Fibroblast of skin of scalp (primary cell): ENCODE measurements around the gene HDAC6.
"Not testable (repeated sequence)": the region's sequence is repeated elsewhere in the genome, so short reads cannot be mapped to it uniquely, and the experiment has no call there.

Source experiments
- DNase-seq: peaks from one replicate; pipeline ENCODE4 v3.0.0-alpha.2; 2013

HDAC6 gene

DNA sequence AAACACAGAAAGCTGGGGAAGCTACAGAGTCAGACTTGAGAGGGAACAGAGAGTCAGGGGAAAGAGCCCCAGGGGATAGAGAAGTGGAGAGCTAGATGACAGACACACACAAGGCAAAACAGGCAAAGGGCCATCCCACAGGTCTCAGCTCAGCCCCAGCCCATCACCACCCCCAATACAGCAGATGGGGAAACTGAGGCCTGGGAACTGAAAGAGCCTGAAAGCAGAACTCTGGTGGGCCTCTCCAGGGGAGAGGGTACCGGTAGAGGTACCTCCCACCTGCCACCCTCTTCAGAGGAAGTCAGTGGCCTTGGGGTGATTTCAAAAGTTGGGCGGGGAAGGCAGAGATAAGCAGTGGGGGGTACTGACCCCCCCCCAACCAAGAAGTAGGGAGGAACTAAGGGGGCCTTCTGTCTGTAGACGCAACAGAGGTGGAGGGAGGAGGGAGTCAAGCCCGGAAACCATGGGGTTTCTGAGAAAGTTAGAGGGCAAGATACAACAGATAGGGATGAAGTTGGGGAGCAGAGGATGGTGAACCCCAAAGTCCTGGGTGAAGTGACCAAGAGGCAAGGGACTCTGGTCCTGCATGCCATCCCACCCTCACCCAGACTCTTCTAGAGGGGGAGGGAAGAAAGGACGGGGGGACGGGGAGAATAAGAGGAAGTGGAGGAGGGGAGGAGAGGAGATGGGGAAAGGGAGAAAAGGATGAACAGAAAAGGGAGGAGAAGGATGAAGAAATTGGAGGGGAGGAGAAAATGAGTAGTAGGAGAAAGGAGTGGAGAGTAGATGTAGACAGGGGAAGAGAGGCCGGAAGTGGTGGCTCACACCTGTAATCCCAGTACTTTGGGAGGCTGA lies 12.3 kb upstream of the HDAC6 start:
- DNase-seq: no peak

DNA sequence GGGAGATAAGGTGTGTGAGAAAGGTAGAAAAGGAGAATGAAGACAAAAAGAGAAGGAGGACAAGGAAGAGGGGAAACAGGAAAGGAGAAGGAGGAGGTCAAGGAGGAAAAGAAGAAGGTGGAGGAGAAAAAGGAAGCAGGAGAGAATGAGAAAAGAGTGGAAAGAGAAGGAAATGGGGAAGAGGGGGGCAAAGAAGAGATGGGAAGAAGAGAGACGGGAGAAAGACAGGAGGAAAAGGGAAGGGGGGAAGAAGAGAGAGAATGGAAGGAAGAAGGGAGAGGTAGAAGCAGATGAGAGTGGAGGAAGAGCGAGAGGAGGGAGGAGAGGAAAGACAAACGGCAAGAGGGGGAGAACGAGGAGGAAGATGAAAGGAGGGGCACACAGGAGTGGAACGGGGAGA lies 11.4 kb upstream of the HDAC6 start:
- DNase-seq: no peak

DNA sequence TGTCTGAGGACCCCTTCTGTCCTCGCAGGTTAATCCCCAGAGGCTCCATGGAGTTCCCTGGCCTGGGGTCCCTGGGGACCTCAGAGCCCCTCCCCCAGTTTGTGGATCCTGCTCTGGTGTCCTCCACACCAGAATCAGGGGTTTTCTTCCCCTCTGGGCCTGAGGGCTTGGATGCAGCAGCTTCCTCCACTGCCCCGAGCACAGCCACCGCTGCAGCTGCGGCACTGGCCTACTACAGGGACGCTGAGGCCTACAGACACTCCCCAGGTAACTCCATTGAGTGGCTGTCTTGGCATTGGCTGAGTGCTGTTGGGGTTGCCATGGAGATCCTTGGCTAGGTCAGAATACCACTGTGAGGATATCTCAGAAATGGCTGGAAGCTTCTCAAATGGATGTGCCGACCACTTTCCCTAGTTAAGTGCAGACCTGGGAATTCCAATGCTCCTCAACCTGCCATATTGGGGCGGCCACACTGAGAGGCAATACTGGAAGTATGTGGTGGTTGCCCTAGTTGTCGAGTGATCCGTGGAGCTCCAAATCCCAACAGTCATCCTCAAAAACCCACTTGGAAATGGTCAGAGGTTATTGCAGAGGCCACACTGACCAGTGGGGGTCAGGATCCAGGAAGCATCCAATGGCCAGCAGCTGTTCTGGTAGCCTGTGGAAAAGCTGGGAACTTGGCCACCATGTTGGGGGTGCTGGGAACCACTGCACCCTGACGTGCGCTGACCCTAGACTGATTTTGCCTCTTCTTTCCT lies 10.6 kb upstream of the HDAC6 start:
- DNase-seq: no peak

DNA sequence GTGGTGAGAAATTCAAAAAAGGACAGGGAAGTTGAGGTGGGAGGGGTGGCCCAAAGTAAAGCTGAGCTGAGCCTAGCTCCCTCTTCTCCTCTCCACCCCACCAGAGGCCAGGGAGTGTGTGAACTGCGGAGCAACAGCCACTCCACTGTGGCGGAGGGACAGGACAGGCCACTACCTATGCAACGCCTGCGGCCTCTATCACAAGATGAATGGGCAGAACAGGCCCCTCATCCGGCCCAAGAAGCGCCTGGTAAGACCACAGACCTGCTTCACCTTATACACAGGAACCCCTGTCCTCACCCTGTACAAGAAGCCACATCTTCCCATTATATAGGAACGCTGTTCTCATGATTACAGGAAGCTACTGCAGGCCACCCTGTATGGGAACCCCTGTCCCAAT lies 9.6 kb upstream of the HDAC6 start:
- no peak for DNase-seq

DNA sequence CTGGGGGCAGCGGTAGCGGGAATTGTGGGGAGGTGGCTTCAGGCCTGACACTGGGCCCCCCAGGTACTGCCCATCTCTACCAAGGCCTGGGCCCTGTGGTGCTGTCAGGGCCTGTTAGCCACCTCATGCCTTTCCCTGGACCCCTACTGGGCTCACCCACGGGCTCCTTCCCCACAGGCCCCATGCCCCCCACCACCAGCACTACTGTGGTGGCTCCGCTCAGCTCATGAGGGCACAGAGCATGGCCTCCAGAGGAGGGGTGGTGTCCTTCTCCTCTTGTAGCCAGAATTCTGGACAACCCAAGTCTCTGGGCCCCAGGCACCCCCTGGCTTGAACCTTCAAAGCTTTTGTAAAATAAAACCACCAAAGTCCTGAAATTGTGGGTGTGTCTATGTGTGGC lies 7.9 kb upstream of the HDAC6 start:
- DNase-seq: no peak

DNA sequence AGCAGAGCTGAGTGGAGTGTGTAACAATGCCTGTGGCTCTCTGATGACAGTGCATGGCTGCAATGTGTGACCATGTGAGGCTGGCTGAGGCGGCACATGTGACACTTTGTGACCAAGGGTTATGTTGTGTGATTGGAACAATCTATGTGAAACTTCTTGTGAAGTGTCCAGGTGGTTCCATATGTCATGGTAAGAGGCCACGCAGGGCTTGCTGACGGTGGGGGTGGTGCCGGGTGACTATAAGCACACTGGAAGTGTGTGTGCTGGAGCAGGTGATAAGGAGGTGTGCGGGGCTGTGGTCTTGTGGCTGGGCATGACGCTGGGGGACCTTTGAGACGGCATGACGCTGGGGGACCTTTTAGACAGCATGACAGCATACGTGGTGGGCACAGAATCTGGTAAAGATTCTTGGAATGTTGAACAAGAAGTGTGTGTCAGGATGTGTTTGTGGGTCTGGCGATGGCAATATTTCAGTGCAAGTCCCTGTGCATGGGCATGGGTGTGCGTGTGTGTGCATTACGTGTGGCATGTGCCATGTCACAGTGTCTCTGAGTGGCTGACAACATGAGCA lies 7.4 kb upstream of the HDAC6 start:
- no peak for DNase-seq

DNA sequence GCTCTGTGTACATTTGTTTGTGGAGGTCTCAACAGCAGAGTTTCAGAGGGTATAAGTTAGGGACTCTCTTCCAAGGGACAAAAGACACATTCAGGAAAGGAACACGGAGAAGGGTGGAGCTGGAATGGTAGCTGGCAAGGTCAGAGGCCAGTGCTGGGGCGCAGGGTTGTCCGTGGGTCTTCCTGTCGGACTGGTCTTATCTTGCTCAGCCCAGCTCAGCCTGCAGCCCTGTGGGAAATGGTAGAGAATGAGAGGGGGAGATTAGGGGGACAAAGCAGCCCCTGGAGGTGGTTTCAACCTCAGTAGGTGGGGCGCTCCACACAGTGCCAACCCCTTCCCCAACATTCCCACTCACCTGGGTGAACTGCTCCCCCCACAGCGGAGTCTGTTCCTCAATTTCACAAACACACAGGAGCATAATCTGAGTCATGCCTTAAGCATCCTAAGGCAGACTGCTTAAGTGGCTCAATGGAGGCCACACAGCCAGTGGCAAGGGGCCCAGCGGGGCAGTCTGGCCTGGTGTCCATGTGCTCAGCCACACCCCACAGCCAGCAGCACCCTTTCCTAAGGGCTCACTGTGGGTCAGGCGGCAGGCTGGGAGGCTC lies 6.9 kb upstream of the HDAC6 start:
- DNase-seq: peak; percentile 29

DNA sequence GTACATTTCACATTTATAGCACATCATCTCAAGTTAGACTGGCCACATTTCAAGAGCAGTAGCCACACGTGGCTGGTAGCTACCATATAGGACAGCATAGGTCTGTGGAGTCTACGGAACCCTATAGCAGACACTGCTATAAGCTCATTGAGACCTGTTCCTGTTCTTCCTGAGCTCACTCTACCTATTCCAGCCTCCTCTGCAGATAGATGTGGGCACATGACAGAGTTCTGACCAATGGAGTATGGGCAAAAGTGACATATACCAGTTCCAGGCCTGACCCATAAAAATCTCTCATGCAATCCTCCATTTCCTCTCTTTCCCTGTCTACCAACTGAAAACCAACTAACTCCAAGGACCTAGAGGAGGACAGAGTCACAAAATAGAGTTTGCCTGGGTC lies 3.5 kb upstream of the HDAC6 start:
- no peak for DNase-seq

DNA sequence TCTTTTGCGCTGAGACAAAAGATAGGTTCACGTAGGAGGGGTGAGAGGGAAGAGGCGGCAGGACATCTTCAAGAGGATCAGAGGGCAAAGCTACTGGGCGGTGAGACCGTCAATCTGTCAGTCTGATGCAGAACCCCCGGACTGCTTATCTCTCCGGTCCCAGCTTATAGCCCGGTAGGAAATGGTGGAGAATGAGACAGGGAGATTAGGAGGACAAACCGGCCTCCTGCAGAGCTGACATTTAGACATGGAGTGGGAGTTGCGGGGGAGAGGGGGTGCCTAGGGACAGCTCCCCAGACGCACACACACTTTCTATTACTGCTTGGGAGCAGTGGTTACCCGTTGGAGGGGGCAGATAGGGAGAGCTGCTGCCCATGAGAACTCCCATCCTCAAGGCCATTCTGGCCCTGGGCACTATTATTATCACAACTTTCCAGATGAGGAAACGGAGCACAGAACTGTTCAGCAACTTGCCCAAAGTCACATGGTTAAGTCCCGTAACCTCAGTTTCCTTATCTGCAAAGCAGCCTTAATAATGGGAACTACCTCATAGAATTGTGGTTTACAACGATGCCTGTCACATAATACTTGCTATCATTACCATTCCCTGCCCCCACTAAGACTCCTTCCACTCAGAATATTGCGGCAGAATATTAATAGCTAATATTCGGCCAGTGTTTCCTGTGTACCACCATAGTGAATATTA lies 1.1 kb upstream of the HDAC6 start:
- DNase-seq: no peak

DNA sequence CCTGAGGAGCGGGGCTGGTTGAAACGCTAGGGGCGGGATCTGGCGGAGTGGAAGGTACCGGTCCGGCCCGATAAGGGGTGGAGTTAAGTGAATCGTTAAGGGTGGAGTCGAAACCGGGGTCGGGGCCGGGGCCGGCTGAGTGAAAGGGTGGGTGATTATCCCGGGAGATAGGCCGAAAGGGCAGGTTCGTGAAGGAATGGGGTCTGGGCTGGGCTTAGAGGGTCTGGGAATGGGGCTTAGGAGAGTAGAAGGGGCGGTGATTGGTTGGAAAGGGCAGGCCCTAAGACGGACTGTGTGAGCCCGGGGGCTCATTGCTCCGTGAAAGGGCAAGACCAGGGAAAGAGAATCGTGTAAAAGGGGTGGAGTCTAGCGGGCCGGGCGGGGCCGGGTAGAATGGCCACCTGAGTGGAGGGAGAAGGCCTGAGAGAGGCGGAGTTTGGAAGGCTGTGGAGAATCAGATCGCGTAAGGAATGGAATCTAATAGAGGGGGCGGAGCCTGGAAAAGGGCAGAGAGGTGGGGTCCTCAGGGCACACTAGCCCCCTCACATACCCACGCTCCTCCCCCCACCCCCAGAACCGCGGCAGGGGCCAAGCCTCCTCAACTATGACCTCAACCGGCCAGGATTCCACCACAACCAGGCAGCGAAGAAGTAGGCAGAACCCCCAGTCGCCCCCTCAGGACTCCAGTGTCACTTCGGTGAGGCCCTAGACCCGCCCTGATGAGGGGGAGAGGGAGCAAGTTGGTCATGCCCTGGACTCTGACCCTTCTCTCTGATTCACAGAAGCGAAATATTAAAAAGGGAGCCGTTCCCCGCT lies 430 bp downstream of the HDAC6 start:
- DNase-seq: peak; percentile 81

DNA sequence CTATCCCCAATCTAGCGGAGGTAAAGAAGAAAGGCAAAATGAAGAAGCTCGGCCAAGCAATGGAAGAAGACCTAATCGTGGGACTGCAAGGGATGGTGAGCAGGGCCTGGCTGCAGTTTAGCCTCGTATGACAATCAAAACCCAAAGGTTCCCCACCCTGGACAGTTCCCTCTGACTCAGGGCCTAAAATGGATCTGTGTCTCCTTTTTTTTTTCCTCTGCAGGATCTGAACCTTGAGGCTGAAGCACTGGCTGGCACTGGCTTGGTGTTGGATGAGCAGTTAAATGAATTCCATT lies 986 bp downstream of the HDAC6 start:
- no peak for DNase-seq

DNA sequence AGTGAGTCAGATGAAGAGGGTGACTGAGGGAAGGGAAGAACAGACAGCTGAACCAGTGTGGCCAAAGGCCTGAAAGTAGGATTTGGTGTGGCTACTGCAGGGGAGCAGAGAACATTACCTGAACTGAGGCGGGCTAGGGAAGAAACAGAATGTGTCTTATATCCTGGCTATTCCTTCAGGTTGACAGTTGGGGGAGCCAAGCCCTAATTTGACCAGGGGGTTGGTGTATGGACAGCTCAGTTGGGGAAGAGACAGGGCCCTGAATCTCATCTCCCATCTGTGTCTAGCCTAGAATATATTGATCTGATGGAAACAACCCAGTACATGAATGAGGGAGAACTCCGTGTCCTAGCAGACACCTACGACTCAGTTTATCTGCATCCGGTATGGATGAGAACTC lies 4.2 kb downstream of the HDAC6 start:
- no peak for DNase-seq

DNA sequence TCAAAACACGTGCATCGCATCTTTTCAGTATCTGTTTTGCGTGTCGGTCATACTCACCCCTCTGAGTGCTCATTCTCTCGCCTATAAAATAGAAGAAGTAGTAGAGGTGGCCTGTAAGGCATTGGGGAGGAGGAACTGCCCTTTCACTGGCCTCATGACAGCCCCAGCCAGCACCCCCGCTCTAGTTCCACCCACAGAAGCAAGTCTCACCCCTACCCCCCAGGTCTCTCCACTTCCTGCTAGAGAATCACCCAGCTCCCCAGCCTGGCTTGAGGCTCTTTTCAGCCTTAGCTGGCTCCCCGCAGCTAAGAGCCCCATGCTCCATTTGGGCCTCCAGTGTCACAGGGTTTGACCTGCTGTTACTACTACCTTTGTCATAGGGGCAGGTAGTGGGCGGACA lies 11.8 kb downstream of the HDAC6 start:
- no peak for DNase-seq

DNA sequence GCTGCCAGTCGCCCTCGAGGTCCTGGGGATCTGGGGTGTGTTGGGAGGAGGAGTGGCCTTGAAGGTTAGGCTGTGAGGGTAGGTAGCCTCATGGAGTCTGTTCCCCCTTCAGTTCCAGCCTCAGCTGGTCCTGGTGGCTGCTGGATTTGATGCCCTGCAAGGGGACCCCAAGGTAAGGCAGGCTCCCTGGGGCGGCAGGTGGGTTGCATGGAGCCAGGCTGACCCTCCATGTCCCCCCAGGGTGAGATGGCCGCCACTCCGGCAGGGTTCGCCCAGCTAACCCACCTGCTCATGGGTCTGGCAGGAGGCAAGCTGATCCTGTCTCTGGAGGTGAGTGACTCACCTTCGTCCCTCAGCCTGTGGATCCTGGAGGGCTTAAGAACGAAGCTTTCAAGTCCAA lies 12.9 kb downstream of the HDAC6 start:
- DNase-seq: no peak

DNA sequence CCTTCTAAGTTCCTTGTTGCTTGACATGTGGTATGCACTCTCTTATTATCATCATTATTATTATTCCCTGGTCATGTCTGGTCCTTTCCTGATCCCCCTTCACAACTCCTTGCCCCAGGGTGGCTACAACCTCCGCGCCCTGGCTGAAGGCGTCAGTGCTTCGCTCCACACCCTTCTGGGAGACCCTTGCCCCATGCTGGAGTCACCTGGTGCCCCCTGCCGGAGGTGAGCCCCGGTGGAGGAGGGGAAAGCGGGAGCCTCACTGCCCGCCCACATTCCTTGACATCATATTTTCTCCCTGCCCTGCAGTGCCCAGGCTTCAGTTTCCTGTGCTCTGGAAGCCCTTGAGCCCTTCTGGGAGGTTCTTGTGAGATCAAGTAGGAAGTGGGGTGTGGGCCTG lies 13.4 kb downstream of the HDAC6 start:
- no peak for DNase-seq

DNA sequence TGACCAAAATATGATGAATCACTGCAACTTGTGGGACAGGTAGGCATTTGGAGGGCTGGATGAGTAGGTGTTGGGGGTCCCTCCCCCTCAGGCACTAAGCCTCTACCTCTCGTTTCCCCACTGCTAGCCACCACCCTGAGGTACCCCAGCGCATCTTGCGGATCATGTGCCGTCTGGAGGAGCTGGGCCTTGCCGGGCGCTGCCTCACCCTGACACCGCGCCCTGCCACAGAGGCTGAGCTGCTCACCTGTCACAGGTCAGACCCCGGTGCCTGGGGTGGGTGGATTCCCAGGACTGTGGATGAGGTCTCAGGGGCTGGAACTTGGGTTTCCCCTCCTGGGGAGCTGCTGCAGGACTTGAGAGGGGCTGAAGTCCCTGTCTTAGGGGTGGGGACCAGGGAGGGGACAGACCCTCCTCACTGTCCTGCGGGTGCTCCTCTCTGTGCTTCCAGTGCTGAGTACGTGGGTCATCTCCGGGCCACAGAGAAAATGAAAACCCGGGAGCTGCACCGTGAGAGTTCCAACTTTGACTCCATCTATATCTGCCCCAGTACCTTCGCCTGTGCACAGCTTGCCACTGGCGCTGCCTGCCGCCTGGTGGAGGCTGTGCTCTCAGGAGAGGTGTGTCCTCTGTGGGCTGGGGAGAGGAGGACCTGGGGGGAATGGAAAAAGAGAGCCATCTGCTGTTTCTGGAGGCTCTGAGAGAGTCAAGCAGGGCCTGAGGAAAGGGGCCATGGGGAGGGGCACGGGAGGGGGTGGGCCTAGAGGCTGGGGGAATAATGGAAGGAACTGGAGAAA lies 14.3 kb downstream of the HDAC6 start:
- DNase-seq: no peak

DNA sequence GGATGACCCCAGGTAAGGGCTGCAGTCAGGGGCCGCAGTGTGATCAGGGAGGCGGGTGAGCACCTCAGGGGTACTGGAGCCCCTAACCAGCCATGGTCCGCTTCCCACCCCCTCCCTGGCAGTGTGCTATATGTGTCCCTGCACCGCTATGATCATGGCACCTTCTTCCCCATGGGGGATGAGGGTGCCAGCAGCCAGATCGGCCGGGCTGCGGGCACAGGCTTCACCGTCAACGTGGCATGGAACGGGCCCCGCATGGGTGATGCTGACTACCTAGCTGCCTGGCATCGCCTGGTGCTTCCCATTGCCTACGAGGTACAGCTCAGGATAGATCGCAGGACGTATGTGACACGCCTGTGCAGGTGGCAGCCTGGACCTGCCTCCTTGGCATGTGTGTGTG lies 16.2 kb downstream of the HDAC6 start:
- DNase-seq: no peak

DNA sequence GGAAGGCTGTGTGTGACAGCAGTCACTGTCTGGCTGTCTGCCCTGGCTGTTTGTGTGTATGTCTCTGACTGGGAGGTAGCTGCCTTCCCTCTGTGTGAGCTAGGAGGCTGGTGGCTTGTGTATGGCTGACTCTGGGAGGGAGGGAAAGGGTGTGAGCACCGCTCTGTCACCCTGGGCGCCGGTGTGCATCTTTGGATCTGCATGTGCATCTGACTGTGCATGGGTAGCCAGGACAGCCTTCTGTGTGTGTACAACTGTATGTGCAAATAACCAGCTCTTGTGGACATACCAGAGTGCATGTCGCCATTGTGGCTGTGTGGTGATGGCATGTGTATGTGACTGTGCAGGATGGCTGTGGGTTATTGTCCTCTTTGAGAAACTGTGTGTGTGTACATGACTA lies 17.0 kb downstream of the HDAC6 start:
- no peak for DNase-seq

DNA sequence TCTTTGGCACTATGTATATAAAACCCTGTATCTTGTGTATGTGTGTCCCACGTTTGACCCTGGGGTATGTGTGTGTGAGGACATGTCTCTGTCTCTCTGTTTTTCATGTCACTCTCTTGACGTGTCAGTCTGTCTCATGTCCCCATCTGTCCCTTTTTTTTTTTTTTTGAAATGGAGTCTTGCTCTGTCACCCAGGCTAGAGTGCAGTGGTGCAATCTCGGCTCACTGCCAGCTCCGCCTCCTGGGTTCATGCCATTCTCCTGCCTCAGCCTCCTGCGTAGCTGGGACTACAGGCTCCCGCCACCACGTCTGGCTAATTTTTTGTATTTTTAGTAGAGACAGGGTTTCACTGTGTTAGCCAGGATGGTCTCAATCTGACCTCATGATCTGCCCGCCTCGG lies 17.5 kb downstream of the HDAC6 start:
- DNase-seq: not testable (repeated sequence)

DNA sequence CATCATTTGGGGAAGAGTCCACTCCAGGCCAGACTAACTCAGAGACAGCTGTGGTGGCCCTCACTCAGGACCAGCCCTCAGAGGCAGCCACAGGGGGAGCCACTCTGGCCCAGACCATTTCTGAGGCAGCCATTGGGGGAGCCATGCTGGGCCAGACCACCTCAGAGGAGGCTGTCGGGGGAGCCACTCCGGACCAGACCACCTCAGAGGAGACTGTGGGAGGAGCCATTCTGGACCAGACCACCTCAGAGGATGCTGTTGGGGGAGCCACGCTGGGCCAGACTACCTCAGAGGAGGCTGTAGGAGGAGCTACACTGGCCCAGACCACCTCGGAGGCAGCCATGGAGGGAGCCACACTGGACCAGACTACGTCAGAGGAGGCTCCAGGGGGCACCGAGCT lies 21.2 kb downstream of the HDAC6 start:
- no peak for DNase-seq

DNA sequence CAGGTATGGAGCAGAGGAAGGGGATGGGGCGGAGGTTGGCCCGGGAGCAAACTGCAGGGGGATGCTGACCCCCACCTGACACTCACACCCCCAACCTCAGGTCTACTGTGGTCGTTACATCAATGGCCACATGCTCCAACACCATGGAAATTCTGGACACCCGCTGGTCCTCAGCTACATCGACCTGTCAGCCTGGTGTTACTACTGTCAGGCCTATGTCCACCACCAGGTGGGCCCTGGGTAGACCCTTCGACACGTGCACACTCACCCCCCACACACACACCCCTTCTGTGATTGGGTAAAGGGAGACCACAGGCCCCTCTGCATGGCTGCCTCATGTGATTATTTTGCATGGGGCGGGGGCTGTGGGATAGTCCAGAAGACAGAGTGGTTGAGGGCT lies 22.2 kb downstream of the HDAC6 start:
- no peak for DNase-seq
